ENCODE measurements around the gene ZDHHC3. TPM values are rescaled to one million over a fixed set of nuclear protein-coding genes. Genes with fewer than 3 reads are reported as not detected.

The ZDHHC3 gene
- total and polyA plus RNA-seq, 4 donors, result 15.4 to 43.0 (median 24.4) TPM

- Histone ChIP-seq H3K9me3 (ENCODE audit: control insufficient read depth in 4 of 4, low read length in 3 of 4) (no peaks in the 10 kb centered on the region), H3K27ac (ENCODE audit: low read depth in 1 of 2, low read length in 2 of 2) (no peak overlapping the region), H3K27me3 (ENCODE audit: control insufficient read depth in 4 of 4, insufficient read depth in 4 of 4, low read length in 3 of 4) (no peaks in the 10 kb centered on the region), H3K9ac (ENCODE audit: low read depth in 1 of 2, low read length in 2 of 2) (no peak overlapping the region), H3K4me3 (ENCODE audit: low read depth in 1 of 3, low read length in 3 of 3) (no peak overlapping the region), H3K4me1 (ENCODE audit: control insufficient read depth in 4 of 4, insufficient read depth in 4 of 4, low read length in 3 of 4) (no peaks in the 10 kb centered on the region), H3K36me3 (ENCODE audit: control insufficient read depth in 4 of 4, insufficient read depth in 3 of 4, low read depth in 1 of 4, low read length in 3 of 4) (peaks cover 7 to 34% (median 24%) of the 10 kb centered on the region in 4 donors)
- no peak for TF ChIP-seq FOXA2 (IDR thresholded peaks at IDR 0.05)
- TF ChIP-seq REST (IDR thresholded peaks at IDR 0.05), result no peak
- no peak for TF ChIP-seq FOXA1 (IDR thresholded peaks at IDR 0.05)
- TF ChIP-seq GABPA (IDR thresholded peaks at IDR 0.05 in 1 of 2, conservative IDR thresholded peaks at IDR 0.05 in 1 of 2), result no peak
- no peak for TF ChIP-seq CTCF (IDR thresholded peaks at IDR 0.05; ENCODE audit: low read depth, low read length, missing input control)
- no peak for TF ChIP-seq TAF1 (conservative IDR thresholded peaks at IDR 0.05)
- no peak for TF ChIP-seq SP1 (IDR thresholded peaks at IDR 0.05)
- TF ChIP-seq JUND (IDR thresholded peaks at IDR 0.05), result no peak
- TF ChIP-seq ZBTB33 (IDR thresholded peaks at IDR 0.05), result no peak
- TF ChIP-seq EGR1 (IDR thresholded peaks at IDR 0.05; ENCODE audit: low read depth in 2 of 2), result no peak
- TF ChIP-seq RAD21 (IDR thresholded peaks at IDR 0.05), result no peak
- TF ChIP-seq NR2F2 (IDR thresholded peaks at IDR 0.05), result no peak
- TF ChIP-seq MAX (IDR thresholded peaks at IDR 0.05), result no peak
- TF ChIP-seq HNF4A (conservative IDR thresholded peaks at IDR 0.05), result no peak
- no peak for TF ChIP-seq HNF4G (IDR thresholded peaks at IDR 0.05)
- no peak for TF ChIP-seq ATF3 (IDR thresholded peaks at IDR 0.05)
- TF ChIP-seq YY1 (IDR thresholded peaks at IDR 0.05), result no peak
- TF ChIP-seq RXRA (IDR thresholded peaks at IDR 0.05), result no peak
- WGBS, result 92% methylated on average over 14 of the region's 14 CpGs
- no peak for DNase-seq (ENCODE audit: low spot score)
Measured at GRCh38 chr3:44932986-44933944, 42.7 kb downstream of the ZDHHC3 start.

All from liver (tissue), 9 donors.